Uterus (tissue), 4 donors: Measurements from ENCODE around the gene PCED1B. TPM values are rescaled to one million over a fixed set of nuclear protein-coding genes. Genes with fewer than 3 reads are reported as not detected.

Experiments
- DNase-seq, 2 donors: peaks; one replicate each; pipeline ENCODE4 v3.0.0-alpha.2; 2019 to 2020
- H3K27ac ChIP-seq, 2 donors: fragments of 200-600 bp; sonication (generic); 1 replicate in 1 of 2; 2 replicates in 1 of 2; pipeline ENCODE4 v1.5.1; 2016 to 2018
- H3K27me3 ChIP-seq, 2 donors: fragments of 200-600 bp; sonication (generic); one replicate each; pipeline ENCODE4 v1.5.1; 2018 to 2019; ENCODE audit warnings: control low read depth in 1 of 2
- H3K36me3 ChIP-seq, 2 donors: fragments of 200-600 bp; sonication (generic); one replicate each; pipeline ENCODE4 v1.5.1; 2019; ENCODE audit warnings: control low read depth in 1 of 2
- H3K4me1 ChIP-seq, 2 donors: fragments of 200-600 bp; sonication (generic); one replicate each; pipeline ENCODE4 v1.5.1; 2018 to 2019; ENCODE audit warnings: control low read depth in 1 of 2
- H3K4me3 ChIP-seq, 2 donors: fragments of 200-600 bp; sonication (generic); 1 replicate in 1 of 2; 2 replicates in 1 of 2; pipeline ENCODE4 v1.5.1; 2018 to 2019; ENCODE audit warnings: mild to moderate bottlenecking in 1 of 2
- H3K9me3 ChIP-seq, 2 donors: fragments of 200-600 bp; sonication (generic); one replicate each; pipeline ENCODE4 v1.5.1; 2019; ENCODE audit warnings: control low read depth in 1 of 2
- POLR2A ChIP-seq, 2 donors: fragments of 450-650 bp; IDR thresholded peaks; one replicate each; pipeline ENCODE4 v1.6.1; 2016; ENCODE audit warnings: antibody characterized with exemption in 2 of 2, mild to moderate bottlenecking in 1 of 2, moderate library complexity in 1 of 2
- intact Hi-C: fragments of 100-400 bp; cut with DNase I; formaldehyde crosslinking; loops from one replicate; pipeline ENCODE4 v1.15.1; 2023; ENCODE audit warnings: low total_unique reads
- total RNA-seq, 4 donors: library from RNA; depleted of rRNA in 3 of 4; stranded (reverse); fragments of >200 nt in 3 of 4; gene quantifications; one replicate each; pipeline versions ENCODE4 v1.1.0 to v1.2.4, GENCODE V29; 2014 to 2023
- TF ChIP-seq, protein P1 (sequence below), 4 experiments: fragments of 200-600 bp in 2 of 4; fragments of 450-650 bp in 2 of 4; sonication (generic) in 2 of 4; IDR thresholded peaks; one replicate each; pipeline ENCODE4 v1.5.1; 2016 to 2019; ENCODE audit warnings: antibody characterized with exemption in 4 of 4, mild to moderate bottlenecking in 2 of 4, moderate library complexity in 1 of 4
- donor health status: DM: yes; HTN: yes; CAD: no.

PCED1B gene
- total RNA-seq, 4 donors from 2014 or later: 1.0 to 46.6 (median 13.0) TPM

DNA sequence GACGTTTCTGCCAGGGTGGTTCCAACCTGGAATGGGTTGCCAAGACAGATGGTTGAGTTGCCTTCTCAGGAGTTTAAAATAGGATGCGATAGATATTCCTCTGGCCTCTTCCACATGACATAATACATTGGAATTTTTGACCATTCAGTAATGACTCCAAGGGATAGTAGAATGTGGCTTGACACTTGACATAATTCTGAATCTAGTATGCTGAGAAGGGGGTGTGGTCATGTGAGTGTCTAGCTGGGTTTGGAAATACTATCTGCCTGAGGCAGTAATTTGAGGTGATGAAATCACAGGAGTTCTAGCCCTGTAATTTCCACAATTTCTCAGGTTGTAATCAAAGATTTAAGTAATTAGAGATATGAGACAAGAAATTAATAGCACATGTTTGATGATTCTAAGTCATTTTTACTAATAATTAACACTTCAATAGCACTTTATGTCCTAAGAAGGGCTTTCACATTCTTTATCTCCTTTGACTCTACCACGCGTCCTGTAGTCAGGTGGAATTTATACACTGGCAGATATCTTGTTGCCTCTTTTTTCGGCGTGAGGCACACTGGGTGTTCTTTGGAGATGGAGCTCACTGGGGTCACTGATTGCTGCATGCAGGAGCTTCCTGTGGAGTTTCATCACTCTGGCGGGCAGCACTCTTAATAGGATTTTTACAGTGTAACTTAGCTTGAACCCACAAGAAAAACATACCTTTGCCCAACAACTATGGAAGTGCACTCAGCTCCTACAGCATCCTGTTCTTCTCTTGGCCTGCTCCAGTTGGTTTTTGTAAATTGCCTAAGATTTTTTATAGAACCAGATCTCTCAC lies 3.6 kb downstream of the PCED1B start:
- Histone ChIP-seq H3K27ac (no peak overlapping the region), H3K27me3 (no peaks in the 10 kb centered on the region), H3K4me1 (peaks cover 0 to under 1% of the 10 kb centered on the region in 2 donors), H3K9me3 (no peaks in the 10 kb centered on the region), H3K36me3 (no peaks in the 10 kb centered on the region), H3K4me3 (no peak overlapping the region)
- intact Hi-C loops: no loop called here
- no peak for DNase-seq
- TF ChIP-seq, protein P1, sequence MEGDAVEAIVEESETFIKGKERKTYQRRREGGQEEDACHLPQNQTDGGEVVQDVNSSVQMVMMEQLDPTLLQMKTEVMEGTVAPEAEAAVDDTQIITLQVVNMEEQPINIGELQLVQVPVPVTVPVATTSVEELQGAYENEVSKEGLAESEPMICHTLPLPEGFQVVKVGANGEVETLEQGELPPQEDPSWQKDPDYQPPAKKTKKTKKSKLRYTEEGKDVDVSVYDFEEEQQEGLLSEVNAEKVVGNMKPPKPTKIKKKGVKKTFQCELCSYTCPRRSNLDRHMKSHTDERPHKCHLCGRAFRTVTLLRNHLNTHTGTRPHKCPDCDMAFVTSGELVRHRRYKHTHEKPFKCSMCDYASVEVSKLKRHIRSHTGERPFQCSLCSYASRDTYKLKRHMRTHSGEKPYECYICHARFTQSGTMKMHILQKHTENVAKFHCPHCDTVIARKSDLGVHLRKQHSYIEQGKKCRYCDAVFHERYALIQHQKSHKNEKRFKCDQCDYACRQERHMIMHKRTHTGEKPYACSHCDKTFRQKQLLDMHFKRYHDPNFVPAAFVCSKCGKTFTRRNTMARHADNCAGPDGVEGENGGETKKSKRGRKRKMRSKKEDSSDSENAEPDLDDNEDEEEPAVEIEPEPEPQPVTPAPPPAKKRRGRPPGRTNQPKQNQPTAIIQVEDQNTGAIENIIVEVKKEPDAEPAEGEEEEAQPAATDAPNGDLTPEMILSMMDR (IDR thresholded peaks at IDR 0.05): no peak
- TF ChIP-seq POLR2A (IDR thresholded peaks at IDR 0.05): no peak

DNA sequence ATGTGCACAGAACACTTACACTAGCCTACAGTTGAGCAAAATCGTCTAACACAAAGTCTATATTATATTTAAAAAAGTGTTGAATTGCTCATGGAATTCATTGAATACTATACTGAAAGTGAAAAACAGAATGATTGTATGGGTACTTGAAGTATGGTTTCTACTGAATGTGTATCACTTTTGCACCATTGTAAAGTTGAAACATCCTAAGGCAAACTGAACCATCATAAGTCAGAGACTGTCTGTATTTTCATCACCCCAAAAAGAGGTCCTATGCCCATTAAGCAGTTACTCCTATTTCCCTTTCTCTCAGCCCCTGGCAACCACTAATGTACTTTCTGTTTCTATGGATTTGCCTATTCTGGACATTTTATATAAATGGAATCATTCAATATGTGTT lies 4.8 kb downstream of the PCED1B start:
- TF ChIP-seq, protein P1 (IDR thresholded peaks at IDR 0.05): no peak
- no peak for TF ChIP-seq POLR2A (IDR thresholded peaks at IDR 0.05)
- intact Hi-C loops: no loop called here
- H3K36me3 ChIP-seq: no peaks in the 10 kb centered on the region

DNA sequence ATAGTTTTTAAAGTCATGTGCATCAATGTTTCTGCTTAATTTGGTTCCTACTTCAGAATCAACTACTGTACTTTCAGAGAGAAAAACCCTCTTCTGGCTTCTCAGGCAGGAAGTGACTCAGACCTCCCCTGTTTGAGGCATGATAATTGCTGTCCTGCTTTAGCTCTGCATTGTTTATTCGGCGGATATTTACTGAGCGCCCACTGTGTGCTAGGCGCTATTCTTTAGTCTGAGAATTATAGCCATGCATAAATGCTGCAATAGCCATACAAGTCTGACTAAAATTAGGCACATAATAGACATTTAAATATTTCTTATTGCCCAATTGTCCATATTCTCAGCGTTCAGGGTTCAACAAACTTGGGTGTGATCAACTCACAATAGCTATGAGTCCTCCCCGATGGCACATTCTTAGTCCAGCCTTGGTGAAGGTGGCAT lies 6.4 kb downstream of the PCED1B start:
- H3K9me3 ChIP-seq: no peaks in the 10 kb centered on the region
- no peaks in the 10 kb centered on the region for H3K36me3 ChIP-seq
- H3K27ac ChIP-seq: peak overlapping the region in 1 of 2 donors; percentile 5
- no peaks in the 10 kb centered on the region for H3K4me1 ChIP-seq
- intact Hi-C loops: no loop called here
- no peak overlapping the region for H3K4me3 ChIP-seq
- no peak for TF ChIP-seq POLR2A (IDR thresholded peaks at IDR 0.05)
- H3K27me3 ChIP-seq: no peaks in the 10 kb centered on the region
- no peak for DNase-seq

More for the DNA sequence above, 4.8 kb downstream of the PCED1B start:
- Histone ChIP-seq H3K4me3 (no peak overlapping the region), H3K27ac (peak overlapping the region in 1 of 2 donors; percentile 10), H3K4me1 (no peaks in the 10 kb centered on the region), H3K9me3 (no peaks in the 10 kb centered on the region), H3K27me3 (no peaks in the 10 kb centered on the region)
- DNase-seq: no peak

DNA sequence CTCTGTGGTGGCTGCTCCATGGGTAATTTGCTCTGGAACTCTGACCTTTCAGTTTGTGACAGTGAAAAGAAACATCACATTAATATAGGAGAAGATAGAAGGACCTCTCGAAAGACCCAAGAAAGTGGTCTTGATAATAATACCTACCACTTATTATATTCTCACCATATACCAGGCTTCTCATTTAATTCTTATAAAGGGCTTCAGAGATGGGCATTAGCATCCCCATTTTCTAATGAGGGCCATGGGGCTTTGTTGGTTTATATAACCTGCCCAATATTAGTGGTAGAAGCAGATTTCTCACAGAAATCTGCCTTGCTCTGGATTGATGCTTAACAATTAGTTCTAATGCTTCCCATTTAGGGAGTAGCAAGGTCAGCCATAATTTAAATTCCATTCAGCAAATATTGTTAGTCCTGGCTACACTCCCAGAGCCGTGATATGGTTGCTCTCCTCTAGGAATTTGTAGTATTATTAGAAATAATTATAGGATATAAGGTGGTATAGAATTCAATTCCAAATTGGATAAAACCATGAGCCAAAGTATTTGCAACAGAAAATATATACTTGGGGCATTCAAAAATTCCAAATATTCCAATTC lies 7.8 kb downstream of the PCED1B start:
- H3K4me1 ChIP-seq: no peaks in the 10 kb centered on the region
- H3K4me3 ChIP-seq: no peak overlapping the region
- TF ChIP-seq, protein P1 (IDR thresholded peaks at IDR 0.05): no peak
- no peak for TF ChIP-seq POLR2A (IDR thresholded peaks at IDR 0.05)
- intact Hi-C loops: no loop called here
- peak overlapping the region; percentile 30 to 54 for H3K27ac ChIP-seq
- no peaks in the 10 kb centered on the region for H3K36me3 ChIP-seq
- H3K9me3 ChIP-seq: no peaks in the 10 kb centered on the region
- no peaks in the 10 kb centered on the region for H3K27me3 ChIP-seq
- no peak for DNase-seq

DNA sequence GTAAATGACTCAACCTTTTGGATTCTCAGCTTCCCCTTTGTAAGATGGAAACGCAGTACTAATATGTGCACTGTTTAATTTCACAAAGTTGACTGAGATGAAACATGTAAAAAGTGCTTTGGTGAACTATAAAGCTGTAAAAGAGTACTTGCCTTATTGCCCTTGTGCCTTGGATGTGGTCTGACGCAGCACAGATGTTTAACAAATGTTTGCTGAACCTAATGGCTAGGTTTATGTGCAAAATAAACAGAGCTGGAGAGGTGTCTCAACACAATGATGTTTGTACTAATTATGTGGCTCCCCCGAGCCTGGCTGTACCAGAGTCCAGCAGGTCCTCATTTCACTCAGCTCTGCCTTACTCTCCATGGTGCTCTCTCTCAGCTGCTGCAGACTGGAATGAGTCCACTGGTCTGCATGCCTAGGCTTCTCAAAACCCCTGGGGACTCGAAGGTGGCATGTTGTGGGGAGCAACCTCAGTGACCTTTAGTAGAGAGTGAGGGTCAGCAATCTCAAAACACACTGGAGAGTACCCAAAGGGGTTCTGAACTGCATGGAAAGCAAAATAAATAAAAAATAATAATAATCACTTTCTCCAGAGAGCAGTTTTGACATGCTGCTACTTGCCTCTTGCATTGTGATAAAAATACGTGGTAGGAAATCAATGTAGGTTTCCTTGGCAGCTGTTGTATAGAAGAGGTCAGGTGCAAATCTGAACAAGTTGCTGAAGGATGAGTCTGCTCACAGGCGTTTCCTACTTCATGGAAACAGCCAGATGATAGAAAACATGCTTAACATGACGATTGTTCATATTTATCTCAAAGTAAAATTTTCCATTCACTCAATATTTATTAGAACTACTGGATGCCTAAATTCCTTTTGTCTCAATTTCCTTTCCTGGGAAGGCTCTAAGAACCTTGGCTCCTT lies 8.9 kb downstream of the PCED1B start:
- DNase-seq: peak in 1 of 2 donors; percentile 47
- H3K4me3 ChIP-seq: no peak overlapping the region
- H3K4me1 ChIP-seq: no peaks in the 10 kb centered on the region
- no peak for TF ChIP-seq POLR2A (IDR thresholded peaks at IDR 0.05)
- TF ChIP-seq, protein P1 (IDR thresholded peaks at IDR 0.05): no peak
- peak overlapping the region; percentile 50 to 54 for H3K27ac ChIP-seq
- intact Hi-C loops: no loop called here
- H3K9me3 ChIP-seq: no peaks in the 10 kb centered on the region
- H3K27me3 ChIP-seq: no peaks in the 10 kb centered on the region
- no peaks in the 10 kb centered on the region for H3K36me3 ChIP-seq
